H9 (cell line): ENCODE measurements around the gene HOMER1. TPM values are rescaled to one million over a fixed set of nuclear protein-coding genes. Genes with fewer than 3 reads are reported as not detected.
A peak's percentile ranks its signal among the peaks of the same experiment; 100 is the strongest.

Source experiments
- DNase-seq: peaks from one replicate; pipeline ENCODE4 v3.0.0-alpha.2; 2017
- H2AFZ ChIP-seq: one replicate; pipeline ENCODE4 v1.6.1; 2013; ENCODE audit warnings: mild to moderate bottlenecking, low read length, control low read depth, moderate library complexity
- H2AK5ac ChIP-seq: 2 replicates; pipeline ENCODE4 v1.6.1; 2013; ENCODE audit warnings: low read length, control low read depth, mixed read lengths; ENCODE audit not compliant: insufficient read length
- H2BK120ac ChIP-seq: one replicate; pipeline ENCODE4 v1.6.1; 2013; ENCODE audit warnings: low read depth, mild to moderate bottlenecking, low read length, control low read depth, inconsistent platforms; ENCODE audit not compliant: poor library complexity, severe bottlenecking
- H2BK12ac ChIP-seq: 2 replicates; pipeline ENCODE4 v1.6.1; 2013; ENCODE audit warnings: low read length, control low read depth, mixed read lengths, low read depth; ENCODE audit not compliant: insufficient read length
- H2BK15ac ChIP-seq: 2 replicates; pipeline ENCODE4 v1.6.1; 2013; ENCODE audit warnings: low read depth, low read length, control low read depth
- H2BK20ac ChIP-seq: one replicate; pipeline ENCODE4 v1.6.1; 2013; ENCODE audit warnings: low read depth, mild to moderate bottlenecking, low read length, control low read depth, inconsistent platforms; ENCODE audit not compliant: poor library complexity, severe bottlenecking
- H2BK5ac ChIP-seq: 2 replicates; pipeline ENCODE4 v1.6.1; 2013; ENCODE audit warnings: low read length, control low read depth, mixed read lengths; ENCODE audit not compliant: insufficient read length
- H3K14ac ChIP-seq: 2 replicates; pipeline ENCODE4 v1.6.1; 2013; ENCODE audit warnings: low read length, control low read depth; ENCODE audit not compliant: insufficient read depth
- H3K18ac ChIP-seq: 2 replicates; pipeline ENCODE4 v1.6.1; 2013; ENCODE audit warnings: low read depth, mild to moderate bottlenecking, mixed read lengths, low read length, control low read depth; ENCODE audit not compliant: insufficient read length
- H3K23ac ChIP-seq: 2 replicates; pipeline ENCODE4 v1.6.1; 2013; ENCODE audit warnings: low read length, control low read depth, mixed read lengths, low read depth; ENCODE audit not compliant: insufficient read length
- H3K23me2 ChIP-seq: 2 replicates; pipeline ENCODE4 v1.6.1; 2013; ENCODE audit warnings: low read depth, mild to moderate bottlenecking, mixed read lengths, low read length, control low read depth; ENCODE audit not compliant: insufficient read length, poor library complexity, severe bottlenecking
- H3K27ac ChIP-seq: 2 replicates; pipeline ENCODE4 v1.5.1; 2013; ENCODE audit warnings: low read length, control low read depth, mixed read lengths, low read depth; ENCODE audit not compliant: insufficient read length
- H3K27me3 ChIP-seq: 2 replicates; pipeline ENCODE4 v1.6.1; 2013; ENCODE audit warnings: low read length, control low read depth, inconsistent platforms; ENCODE audit not compliant: insufficient read depth
- H3K4ac ChIP-seq: 2 replicates; pipeline ENCODE4 v1.6.1; 2013; ENCODE audit warnings: low read depth, mild to moderate bottlenecking, control low read depth, inconsistent platforms, low read length, moderate library complexity
- H3K4me1 ChIP-seq: 2 replicates; pipeline ENCODE4 v1.6.1; 2013; ENCODE audit warnings: low read length, control low read depth, inconsistent platforms; ENCODE audit not compliant: insufficient read depth
- H3K4me2 ChIP-seq: 2 replicates; pipeline ENCODE4 v1.6.1; 2013; ENCODE audit warnings: low read length, control low read depth, mixed read lengths; ENCODE audit not compliant: insufficient read length, insufficient read depth
- H3K56ac ChIP-seq: 2 replicates; pipeline ENCODE4 v1.6.1; 2013; ENCODE audit warnings: low read depth, mild to moderate bottlenecking, mixed read lengths, low read length, control low read depth; ENCODE audit not compliant: insufficient read length
- H3K79me1 ChIP-seq: 2 replicates; pipeline ENCODE4 v1.6.1; 2013; ENCODE audit warnings: low read depth, mild to moderate bottlenecking, moderate library complexity, low read length, control low read depth, inconsistent platforms; ENCODE audit not compliant: insufficient read depth, poor library complexity, severe bottlenecking
- H3K79me2 ChIP-seq: 2 replicates; pipeline ENCODE4 v1.6.1; 2013; ENCODE audit warnings: low read length, control low read depth, inconsistent platforms; ENCODE audit not compliant: insufficient read depth
- H3K9ac ChIP-seq: 2 replicates; pipeline ENCODE4 v1.6.1; 2013; ENCODE audit warnings: low read length, control low read depth, mixed read lengths; ENCODE audit not compliant: insufficient read length; ENCODE audit errors: extremely low read depth
- H3K9me3 ChIP-seq: one replicate; pipeline ENCODE4 v1.6.1; 2013; ENCODE audit warnings: low read depth, low read length, inconsistent platforms; ENCODE audit not compliant: control insufficient read depth
- H3T11ph ChIP-seq: one replicate; pipeline ENCODE4 v1.6.1; 2013; ENCODE audit warnings: mild to moderate bottlenecking, low read length, control low read depth, inconsistent platforms
- H4K20me1 ChIP-seq: one replicate; pipeline ENCODE4 v1.6.1; 2013; ENCODE audit not compliant: control insufficient read depth, insufficient read length, insufficient read depth
- H4K5ac ChIP-seq: 2 replicates; pipeline ENCODE4 v1.6.1; 2013; ENCODE audit warnings: low read depth, mild to moderate bottlenecking, mixed read lengths, low read length, control low read depth; ENCODE audit not compliant: insufficient read length
- H4K8ac ChIP-seq: replicated peaks from 2 replicates; pipeline ENCODE4 v1.6.1; 2013; ENCODE audit warnings: low read length, control low read depth, mixed read lengths, low read depth; ENCODE audit not compliant: insufficient read length
- H4K91ac ChIP-seq: 2 replicates; pipeline ENCODE4 v1.6.1; 2013; ENCODE audit warnings: low read depth, mild to moderate bottlenecking, moderate library complexity, mixed read lengths, low read length, control low read depth; ENCODE audit not compliant: insufficient read length
- H3K27ac Mint-ChIP-seq, 3 experiments: 2 replicates in 2 of 3; 3 replicates in 1 of 3; pipeline ENCODE4 v1.8.0; 2020 to 2021; ENCODE audit warnings: mixed read lengths in 3 of 3, mild to moderate bottlenecking in 1 of 3, moderate library complexity in 1 of 3
- H3K27me3 Mint-ChIP-seq: 2 replicates; pipeline ENCODE4 v1.8.0; 2021; ENCODE audit warnings: low read depth, mild to moderate bottlenecking, moderate library complexity, mixed read lengths
- H3K36me3 Mint-ChIP-seq, 3 experiments: 2 replicates in 2 of 3; 3 replicates in 1 of 3; pipeline ENCODE4 v1.8.0; 2020 to 2021; ENCODE audit warnings: low read depth in 3 of 3, mixed read lengths in 3 of 3; ENCODE audit not compliant: insufficient read depth in 1 of 3
- H3K4me1 Mint-ChIP-seq, 2 experiments: 2 replicates each; pipeline ENCODE4 v1.8.0; 2020; ENCODE audit warnings: mixed read lengths in 2 of 2
- H3K4me3 Mint-ChIP-seq, 2 experiments: 2 replicates in 1 of 2; 3 replicates in 1 of 2; pipeline ENCODE4 v1.8.0; 2020 to 2021; ENCODE audit warnings: mild to moderate bottlenecking in 2 of 2, mixed read lengths in 2 of 2, moderate library complexity in 1 of 2
- H3K9me3 Mint-ChIP-seq, 2 experiments: 2 replicates in 1 of 2; 3 replicates in 1 of 2; pipeline ENCODE4 v1.8.0; 2020; ENCODE audit warnings: mild to moderate bottlenecking in 2 of 2, mixed read lengths in 2 of 2, moderate library complexity in 1 of 2
- WGBS: extraction: QIAGEN DNeasy Blood & Tissue Kit; methylation state at CpG from one replicate; pipeline ENCODE4 v1.1.7; 2013; ENCODE audit warnings: missing lambda C conversion rate, low lambda C conversion rate, mixed read lengths; ENCODE audit not compliant: insufficient read length; ENCODE audit errors: extremely low coverage; 5-methylcytosine and 5-hydroxymethylcytosine counted together
- total RNA-seq: library from RNA; stranded (reverse); gene quantifications from 2 replicates; pipeline ENCODE4 v1.2.1, GENCODE V29; 2021
- TF ChIP-seq, protein P1 (sequence below): fragments of 200-600 bp; sonication (generic); conservative IDR thresholded peaks from 3 replicates; pipeline ENCODE4 v1.8.0; 2021; ENCODE audit warnings: antibody characterized with exemption, mild to moderate bottlenecking

HOMER1 gene
- total RNA-seq, 1 experiment from 2014 or later: 39.5 TPM

DNA sequence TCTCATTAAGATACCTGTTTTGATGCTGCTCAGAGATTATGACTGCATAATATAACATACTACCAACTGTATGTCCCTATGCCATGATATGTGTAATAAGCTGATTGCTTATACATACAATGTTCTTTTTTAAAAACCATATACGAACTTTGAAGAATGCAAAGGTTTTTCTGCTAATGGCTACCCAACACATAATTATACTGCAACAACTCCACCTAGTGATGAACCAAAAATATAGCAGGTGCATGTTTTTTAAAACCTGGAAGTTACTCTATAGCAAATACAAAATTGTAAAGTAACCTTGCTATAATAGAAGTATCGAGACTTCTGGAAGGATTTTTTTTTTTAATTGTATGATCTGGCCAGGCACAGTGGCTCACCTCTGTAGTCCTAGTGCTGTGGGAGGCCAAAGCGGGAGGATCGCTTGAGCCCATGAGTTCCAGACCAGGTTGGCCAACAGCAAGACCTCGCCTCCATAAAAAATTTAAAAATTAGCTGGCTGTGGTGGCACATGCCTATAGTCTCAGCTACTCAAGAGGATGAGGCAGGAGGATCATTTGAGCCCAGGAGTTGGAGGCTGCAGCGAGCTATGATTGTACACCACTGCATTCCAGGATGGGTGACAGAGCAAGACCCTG lies 49.1 kb downstream of the HOMER1 start:
- no peak overlapping the region for H2BK20ac ChIP-seq
- peaks cover 13% of the 10 kb centered on the region for H3K79me2 ChIP-seq
- Mint-ChIP-seq H3K36me3 (peaks cover 0 to 8% (median 2%) of the 10 kb centered on the region in 3 experiments; a peak in 2 of 7 replicates), H3K4me1 (peaks cover 20 to 22% of the 10 kb centered on the region in 2 experiments), H3K27me3 (no peaks in the 10 kb centered on the region), H3K9me3 (no peaks in the 10 kb centered on the region), H3K4me3 (no peak overlapping the region), H3K27ac (peak overlapping the region in 1 of 3 experiments; percentile 33; a peak in 1 of 7 replicates)
- H3K18ac ChIP-seq: no peak overlapping the region
- no peak overlapping the region for H3K23ac ChIP-seq
- no peak overlapping the region for H2AFZ ChIP-seq
- no peak overlapping the region for H2BK15ac ChIP-seq
- H3K23me2 ChIP-seq: no peaks in the 10 kb centered on the region
- no CpG with 5 or more reads among the region's 6 CpGs for WGBS
- no peak overlapping the region for H3K14ac ChIP-seq
- H3K27me3 ChIP-seq: no peaks in the 10 kb centered on the region
- H2BK5ac ChIP-seq: no peak overlapping the region
- no peak overlapping the region for H3K9ac ChIP-seq
- H3K4me2 ChIP-seq: no peak overlapping the region
- no peak overlapping the region for H3K4ac ChIP-seq
- no peak overlapping the region for H3K27ac ChIP-seq
- H2BK12ac ChIP-seq: no peak overlapping the region
- H2AK5ac ChIP-seq: no peak overlapping the region
- no peak overlapping the region for H3K56ac ChIP-seq
- TF ChIP-seq, protein P1, sequence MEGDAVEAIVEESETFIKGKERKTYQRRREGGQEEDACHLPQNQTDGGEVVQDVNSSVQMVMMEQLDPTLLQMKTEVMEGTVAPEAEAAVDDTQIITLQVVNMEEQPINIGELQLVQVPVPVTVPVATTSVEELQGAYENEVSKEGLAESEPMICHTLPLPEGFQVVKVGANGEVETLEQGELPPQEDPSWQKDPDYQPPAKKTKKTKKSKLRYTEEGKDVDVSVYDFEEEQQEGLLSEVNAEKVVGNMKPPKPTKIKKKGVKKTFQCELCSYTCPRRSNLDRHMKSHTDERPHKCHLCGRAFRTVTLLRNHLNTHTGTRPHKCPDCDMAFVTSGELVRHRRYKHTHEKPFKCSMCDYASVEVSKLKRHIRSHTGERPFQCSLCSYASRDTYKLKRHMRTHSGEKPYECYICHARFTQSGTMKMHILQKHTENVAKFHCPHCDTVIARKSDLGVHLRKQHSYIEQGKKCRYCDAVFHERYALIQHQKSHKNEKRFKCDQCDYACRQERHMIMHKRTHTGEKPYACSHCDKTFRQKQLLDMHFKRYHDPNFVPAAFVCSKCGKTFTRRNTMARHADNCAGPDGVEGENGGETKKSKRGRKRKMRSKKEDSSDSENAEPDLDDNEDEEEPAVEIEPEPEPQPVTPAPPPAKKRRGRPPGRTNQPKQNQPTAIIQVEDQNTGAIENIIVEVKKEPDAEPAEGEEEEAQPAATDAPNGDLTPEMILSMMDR: peak; percentile 75
- no peak for DNase-seq
- no peak overlapping the region for H4K8ac ChIP-seq
- no peak overlapping the region for H3T11ph ChIP-seq
- no peak overlapping the region for H4K5ac ChIP-seq
- no peak overlapping the region for H2BK120ac ChIP-seq
- H4K91ac ChIP-seq: no peak overlapping the region
- H4K20me1 ChIP-seq: no peaks in the 10 kb centered on the region
- H3K79me1 ChIP-seq: peaks cover 5% of the 10 kb centered on the region
- peaks cover 9% of the 10 kb centered on the region for H3K4me1 ChIP-seq
- no peaks in the 10 kb centered on the region for H3K9me3 ChIP-seq
